ENCODE measurements around the gene NTM.

Gene NTM

GRCh38 chr11:131662317-131662972 is 292.0 kb downstream of the NTM start:
- in situ Hi-C loops (cut with HindIII; ENCODE audit: low sequenced_read_pairs): loop anchor here (25.0 kb wide), 1 partner anchor 600 kb away; no protein-coding TSS in a partner anchor

GRCh38 chr11:131662993-131663392 is 292.6 kb downstream of the NTM start:
- in situ Hi-C loops (cut with HindIII; ENCODE audit: low sequenced_read_pairs): loop anchor here (25.0 kb wide), 1 partner anchor 601 kb away; no protein-coding TSS in a partner anchor

- in situ Hi-C loops (cut with HindIII; ENCODE audit: low sequenced_read_pairs): loop anchor here (25.0 kb wide), 1 partner anchor 601 kb away; no protein-coding TSS in a partner anchor
Measured at GRCh38 chr11:131663405-131664200, 293.2 kb downstream of the NTM start.

GRCh38 chr11:131664293-131664692 is 293.9 kb downstream of the NTM start:
- in situ Hi-C loops (cut with HindIII; ENCODE audit: low sequenced_read_pairs): loop anchor here (25.0 kb wide), 1 partner anchor 602 kb away; no protein-coding TSS in a partner anchor

- in situ Hi-C loops (cut with HindIII; ENCODE audit: low sequenced_read_pairs): loop anchor here (25.0 kb wide), 1 partner anchor 603 kb away; no protein-coding TSS in a partner anchor
Measured at GRCh38 chr11:131664816-131665215, 294.4 kb downstream of the NTM start.

GRCh38 chr11:131665344-131665968 is 295.0 kb downstream of the NTM start:
- in situ Hi-C loops (cut with HindIII; ENCODE audit: low sequenced_read_pairs): loop anchor here (25.0 kb wide), 1 partner anchor 603 kb away; no protein-coding TSS in a partner anchor

GRCh38 chr11:131666006-131666405 is 295.6 kb downstream of the NTM start:
- in situ Hi-C loops (cut with HindIII; ENCODE audit: low sequenced_read_pairs): loop anchor here (25.0 kb wide), 1 partner anchor 604 kb away; no protein-coding TSS in a partner anchor

- in situ Hi-C loops (cut with HindIII; ENCODE audit: low sequenced_read_pairs): loop anchor here (25.0 kb wide), 1 partner anchor 604 kb away; no protein-coding TSS in a partner anchor
Measured at GRCh38 chr11:131666617-131667016, 296.2 kb downstream of the NTM start.

GRCh38 chr11:131667566-131667965 is 297.2 kb downstream of the NTM start:
- in situ Hi-C loops (cut with HindIII; ENCODE audit: low sequenced_read_pairs): loop anchor here (25.0 kb wide), 1 partner anchor 605 kb away; no protein-coding TSS in a partner anchor

GRCh38 chr11:131668500-131669400 is 298.3 kb downstream of the NTM start:
- in situ Hi-C loops (cut with HindIII; ENCODE audit: low sequenced_read_pairs): loop anchor here (25.0 kb wide), 1 partner anchor 606 kb away; no protein-coding TSS in a partner anchor

- in situ Hi-C loops (cut with HindIII; ENCODE audit: low sequenced_read_pairs): loop anchor here (25.0 kb wide), 1 partner anchor 607 kb away; no protein-coding TSS in a partner anchor
Measured at GRCh38 chr11:131669401-131669780, 299.0 kb downstream of the NTM start.

GRCh38 chr11:131670876-131671275 is 300.5 kb downstream of the NTM start:
- in situ Hi-C loops (cut with HindIII; ENCODE audit: low sequenced_read_pairs): loop anchor here (25.0 kb wide), 1 partner anchor 609 kb away; no protein-coding TSS in a partner anchor

- in situ Hi-C loops (cut with HindIII; ENCODE audit: low sequenced_read_pairs): loop anchor here (25.0 kb wide), 1 partner anchor 609 kb away; no protein-coding TSS in a partner anchor
Measured at GRCh38 chr11:131671320-131671719, 300.9 kb downstream of the NTM start.

- in situ Hi-C loops (cut with HindIII; ENCODE audit: low sequenced_read_pairs): loop anchor here (25.0 kb wide), 1 partner anchor 609 kb away; no protein-coding TSS in a partner anchor
Measured at GRCh38 chr11:131671734-131672133, 301.3 kb downstream of the NTM start.

GRCh38 chr11:131672191-131672590 is 301.8 kb downstream of the NTM start:
- in situ Hi-C loops (cut with HindIII; ENCODE audit: low sequenced_read_pairs): loop anchor here (25.0 kb wide), 1 partner anchor 610 kb away; no protein-coding TSS in a partner anchor

- in situ Hi-C loops (cut with HindIII; ENCODE audit: low sequenced_read_pairs): loop anchor here (25.0 kb wide), 1 partner anchor 612 kb away; no protein-coding TSS in a partner anchor
Measured at GRCh38 chr11:131674051-131674755, 303.8 kb downstream of the NTM start.

- in situ Hi-C loops (cut with HindIII; ENCODE audit: low sequenced_read_pairs): no loop called here
Measured at GRCh38 chr11:131675121-131675888, 304.9 kb downstream of the NTM start.

GRCh38 chr11:131677828-131678470 is 307.5 kb downstream of the NTM start:
- in situ Hi-C loops (cut with HindIII; ENCODE audit: low sequenced_read_pairs): no loop called here
